HT-29 (cell line): ENCODE results near the gene HSD17B10. TPM values are rescaled to one million over a fixed set of nuclear protein-coding genes. Genes with fewer than 3 reads are reported as not detected.
"Not testable (repeated sequence)": the region's sequence is repeated elsewhere in the genome, so short reads cannot be mapped to it uniquely, and the experiment has no call there.

Experiments
- DNase-seq: peaks from one replicate; pipeline ENCODE4 v3.0.0-alpha.2; 2015; ENCODE audit warnings: low spot score
- small RNA-seq: library from RNA; depleted of rRNA; stranded (forward); fragments of <200 nt; gene quantifications from one replicate; pipeline ENCODE3, GENCODE V24; 2014
- total RNA-seq: library from RNA; depleted of rRNA; stranded (reverse); fragments of >200 nt; shearing (Covaris generic); gene quantifications from 2 replicates; pipeline ENCODE4 v1.2.3, GENCODE V29; 2014; rRNA removed

HSD17B10 gene
- total RNA-seq, 1 experiment from 2014 or later, result 190 TPM

GRCh38 chrX:53437206-53437605 lies 3.0 kb upstream of the HSD17B10 start:
- DNase-seq, result no peak

DNA sequence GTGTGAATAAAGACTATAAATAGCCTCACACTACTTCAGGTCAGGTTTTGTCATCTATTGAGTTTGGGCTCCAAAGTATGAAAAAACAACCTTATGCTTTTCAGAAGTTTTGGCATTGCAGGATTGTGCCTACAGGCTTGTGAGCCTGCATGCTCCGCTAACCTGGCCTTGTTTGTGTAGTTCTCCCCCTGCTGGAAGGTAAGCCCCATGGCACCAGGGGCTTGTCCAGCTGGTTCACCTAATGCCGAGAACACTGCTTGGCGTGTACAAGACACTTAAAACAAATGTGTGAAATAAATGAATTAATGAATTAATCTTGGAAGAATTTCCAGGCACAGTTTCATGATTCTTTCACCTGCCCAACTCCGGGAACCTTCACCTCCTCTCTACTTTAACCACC lies 1.8 kb upstream of the HSD17B10 start:
- peak; percentile 71 for DNase-seq

- DNase-seq, result no peak
These were observed 3.9 kb downstream of the HSD17B10 start for GRCh38 chrX:53430231-53430630.

GRCh38 chrX:53429755-53430154 lies 4.4 kb downstream of the HSD17B10 start:
- no peak for DNase-seq

- no peak for DNase-seq
These were observed 11.3 kb downstream of the HSD17B10 start, which contains the start of gene RIBC1 for GRCh38 chrX:53422861-53423306. TSS of gene RIBC1 (plus strand) at chrX:53422873. CDS start at chrX:53426277, 3,404 bp downstream.

- DNase-seq, result peak; percentile 99
These were observed 11.9 kb downstream of the HSD17B10 start, which contains the start of gene SMC1A for GRCh38 chrX:53422086-53422860. TSS of gene SMC1A (minus strand) at chrX:53422654. CDS start at chrX:53422600, 54 bp downstream.

GRCh38 chrX:53421772-53422085 lies 12.4 kb downstream of the HSD17B10 start:
- DNase-seq, result no peak

GRCh38 chrX:53421125-53421524 lies 13.0 kb downstream of the HSD17B10 start:
- DNase-seq, result no peak

GRCh38 chrX:53420351-53420750 lies 13.8 kb downstream of the HSD17B10 start:
- DNase-seq, result not testable (repeated sequence)

DNA sequence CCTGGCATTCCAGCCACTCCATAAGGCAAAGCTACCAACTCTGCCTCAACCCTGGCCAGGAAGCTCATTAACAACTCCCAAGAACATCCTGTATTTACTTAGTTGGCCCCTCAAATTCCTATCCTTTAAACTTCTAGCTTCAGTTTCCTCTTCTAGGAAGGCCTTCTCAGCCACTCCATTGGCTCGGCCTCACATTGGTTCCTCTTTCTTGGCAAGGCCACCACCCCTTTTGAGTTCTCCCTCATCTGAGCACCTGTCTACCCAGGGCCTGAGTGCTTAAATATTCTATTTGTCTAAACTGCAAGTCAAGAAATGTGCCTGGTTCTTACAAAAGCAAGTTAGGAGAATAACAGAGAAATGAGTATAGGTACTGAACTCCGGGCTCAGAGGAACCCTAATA lies 21.7 kb downstream of the HSD17B10 start:
- DNase-seq, result no peak

DNA sequence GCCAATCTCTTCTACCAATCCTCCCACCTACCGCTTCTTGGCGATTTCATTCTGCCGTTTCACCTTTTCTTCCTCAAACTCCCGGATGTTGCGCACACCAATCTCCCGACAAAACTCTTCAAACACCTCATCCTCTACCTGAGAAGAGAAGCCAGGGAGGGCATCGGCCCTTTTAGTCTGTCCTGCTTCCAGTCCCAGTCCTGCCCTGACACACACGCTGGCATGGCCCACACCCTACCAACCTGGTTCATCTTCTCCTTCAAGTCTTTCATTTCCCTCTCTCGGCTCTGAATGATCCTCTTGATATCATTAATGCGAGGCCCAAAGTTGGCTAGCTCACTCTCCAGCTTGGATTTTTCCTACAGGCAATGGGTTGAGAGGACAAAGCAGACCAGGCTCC lies 30.6 kb downstream of the HSD17B10 start:
- DNase-seq, result no peak

- no peak for DNase-seq
These were observed 36.0 kb downstream of the HSD17B10 start for GRCh38 chrX:53398216-53398615.

DNA sequence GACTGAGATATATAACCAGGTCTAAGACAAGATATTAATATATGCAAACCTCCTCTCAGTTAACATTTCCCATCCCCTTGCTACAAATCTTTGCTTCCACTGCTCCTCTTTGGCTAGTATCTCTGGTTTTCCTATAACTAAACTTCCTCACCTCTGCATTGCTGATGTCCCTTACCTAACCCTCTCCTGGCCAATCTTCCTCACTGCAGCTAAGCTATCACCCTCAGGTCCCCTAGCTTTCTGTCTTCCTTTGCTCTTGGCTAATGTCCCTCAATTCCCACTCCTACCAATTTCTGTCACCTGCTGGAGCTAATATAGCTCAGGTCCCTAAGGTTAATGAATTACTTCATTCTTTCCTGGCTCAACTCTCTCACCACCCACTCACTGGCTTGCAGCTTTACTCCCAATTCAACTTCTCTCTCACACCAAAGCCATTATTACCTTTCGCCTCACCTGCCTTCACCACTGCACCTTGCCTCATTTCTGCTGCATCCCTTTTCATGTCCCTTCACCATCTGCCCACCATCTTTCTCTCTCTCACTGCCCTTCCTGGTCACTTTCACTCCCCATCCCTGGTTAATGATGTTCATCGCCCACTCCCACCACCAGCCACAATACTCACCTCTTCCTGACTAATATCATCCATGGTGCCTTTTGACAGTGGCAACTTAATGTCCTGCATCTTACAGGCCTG lies 38.4 kb downstream of the HSD17B10 start:
- no peak for DNase-seq

DNA sequence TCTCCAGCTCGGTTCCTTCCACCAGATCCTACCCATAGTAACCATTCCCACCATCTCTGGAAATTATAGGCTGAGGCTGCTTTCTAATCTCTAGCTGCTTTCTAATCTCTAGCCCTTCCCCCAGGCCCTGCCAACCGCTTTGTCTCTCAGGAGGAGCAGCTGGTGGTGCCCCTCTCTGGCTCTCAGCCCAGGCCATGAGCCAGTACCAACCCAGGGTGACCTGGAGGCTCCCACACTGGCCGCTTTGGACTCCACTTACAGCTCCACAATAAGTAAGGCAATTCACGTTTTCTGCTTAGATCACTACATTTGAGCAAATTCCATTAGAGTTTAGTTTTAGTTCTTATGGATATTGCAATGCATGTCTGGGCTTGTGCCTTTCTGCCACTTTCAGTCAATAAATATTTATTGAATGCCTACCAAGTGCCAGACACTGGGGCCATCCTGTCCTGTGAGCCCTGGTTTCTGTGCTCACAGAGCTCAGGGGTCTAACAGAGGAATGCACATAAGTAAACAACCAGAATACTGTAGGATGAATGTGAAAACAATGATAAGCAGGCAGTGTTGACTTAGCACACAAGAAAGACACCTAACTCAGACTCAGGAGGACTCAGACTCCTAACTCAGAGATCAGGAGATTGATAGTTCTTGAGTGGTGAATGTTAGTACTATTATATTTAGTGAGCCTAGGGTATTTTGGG lies 50.6 kb downstream of the HSD17B10 start:
- DNase-seq, result no peak

Small RNAs within 50 kb of the gene (small RNA-seq; reads per million reads assigned to genes)
- gene MIR6857, result not detected
- not detected for gene VTRNA3-1P

Other genes with a start within 250 kb of the HSD17B10 start
- 126 and 128 TPM in 2 replicates for gene KDM5C, start 209.2 kb downstream of the HSD17B10 start, total RNA-seq
- gene IQSEC2, start 152.8 kb downstream of the HSD17B10 start, total RNA-seq, result 11.7 and 13.5 TPM in 2 replicates
- 55.4 and 56.4 TPM in 2 replicates for gene SMC1A, start 11.7 kb downstream of the HSD17B10 start, total RNA-seq
- 2.6 and 3.4 TPM in 2 replicates for gene RIBC1, start 11.5 kb downstream of the HSD17B10 start, total RNA-seq